Sigmoid colon (tissue), 7 donors: ENCODE measurements around the gene PPEF2. TPM values are rescaled to one million over a fixed set of nuclear protein-coding genes. Genes with fewer than 3 reads are reported as not detected.
A peak's percentile ranks its signal among the peaks of the same experiment; 100 is the strongest.

Experiments
- DNase-seq: peaks from one replicate; pipeline ENCODE4 v3.0.0-alpha.2; 2019
- H3K27ac ChIP-seq, 4 donors: fragments of 200-600 bp; sonication (generic); one replicate each; pipeline ENCODE4 v1.5.1; 2016 to 2019; ENCODE audit warnings: mild to moderate bottlenecking in 1 of 4
- H3K27me3 ChIP-seq, 3 donors: fragments of 200-600 bp; sonication (generic); one replicate each; pipeline ENCODE4 v1.5.1; 2019; ENCODE audit warnings: mild to moderate bottlenecking in 1 of 3
- H3K36me3 ChIP-seq, 4 donors: fragments of 200-600 bp; sonication (generic); one replicate each; pipeline ENCODE4 v1.5.1; 2016 to 2019
- H3K4me1 ChIP-seq, 4 donors: fragments of 200-600 bp; sonication (generic); one replicate each; pipeline ENCODE4 v1.5.1; 2017 to 2019
- H3K4me3 ChIP-seq, 4 donors: fragments of 200-600 bp; sonication (generic); one replicate each; pipeline ENCODE4 v1.5.1; 2017 to 2019; ENCODE audit warnings: mild to moderate bottlenecking in 2 of 4, moderate library complexity in 1 of 4
- H3K9me3 ChIP-seq, 4 donors: fragments of 200-600 bp in 3 of 4; sonication (generic) in 3 of 4; one replicate each; pipeline versions ENCODE4 v1.5.1 to v1.6.1; 2013 to 2019
- CTCF ChIP-seq, 4 experiments: fragments of 450-650 bp in 3 of 4; fragments of 200-600 bp in 1 of 4; IDR thresholded peaks; one replicate each; pipeline ENCODE4 v1.5.1; 2016 to 2019; ENCODE audit warnings: antibody characterized with exemption in 4 of 4, mild to moderate bottlenecking in 3 of 4, moderate library complexity in 2 of 4
- EP300 ChIP-seq, 4 donors: sonication (generic); formaldehyde crosslinking; IDR thresholded peaks; one replicate each; pipeline ENCODE4 v1.6.1; 2017; ENCODE audit warnings: antibody characterized with exemption in 4 of 4
- POLR2A ChIP-seq, 2 donors: fragments of 450-650 bp; IDR thresholded peaks; one replicate each; pipeline ENCODE4 v1.6.1; 2016; ENCODE audit warnings: antibody characterized with exemption in 2 of 2, mild to moderate bottlenecking in 2 of 2, moderate library complexity in 2 of 2
- POLR2AphosphoS5 ChIP-seq, 4 donors: sonication (generic); formaldehyde crosslinking; IDR thresholded peaks; one replicate each; pipeline ENCODE4 v1.6.1; 2017; ENCODE audit warnings: antibody characterized with exemption in 4 of 4
- WGBS, 2 donors: extraction: QIAGEN DNeasy Blood & Tissue Kit; methylation state at CpG; one replicate each; pipeline ENCODE4 v1.1.7; 2013; 5-methylcytosine and 5-hydroxymethylcytosine counted together
- intact Hi-C: fragments of 100-400 bp; cut with DNase I; formaldehyde crosslinking; loops from one replicate; pipeline ENCODE4 v1.15.1; 2023
- polyA plus RNA-seq, 3 donors: library from polyadenylated mRNA; stranded (reverse); fragments of 200-250 nt; gene quantifications; one replicate each; pipeline ENCODE4 v1.2.3, GENCODE V29; 2013
- total RNA-seq, 4 donors: library from RNA; depleted of rRNA; stranded (reverse); fragments of >200 nt; gene quantifications; one replicate each; pipeline ENCODE4 v1.1.0, GENCODE V29; 2016
- donor health status: healthy with polysubstance abuse.
- donor health status: Bipolar disorder and iron deficiency.
- donor health status: healthy.

PPEF2 gene
- total and polyA plus RNA-seq, 7 donors: 0.03 to 0.33 (median 0.28) TPM; not detected in 4

DNA sequence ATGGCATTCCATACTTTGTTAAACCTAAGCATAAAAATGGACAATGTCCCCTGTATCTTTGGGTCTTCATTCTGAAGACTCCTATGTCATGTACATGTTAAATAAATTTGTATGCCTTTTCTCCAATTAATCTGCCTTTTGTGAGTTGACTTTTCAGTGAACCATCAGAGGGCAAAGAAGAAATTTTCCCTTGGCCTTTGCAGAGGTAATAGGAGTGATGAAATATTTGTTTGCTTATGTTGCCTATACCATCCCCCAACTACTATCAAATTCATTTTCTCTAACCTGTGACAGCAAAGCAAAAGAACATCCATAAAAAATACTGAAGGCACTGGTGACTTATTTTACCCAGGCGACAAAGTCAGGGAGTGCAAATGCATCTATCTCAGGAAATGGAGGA is 20.3 kb upstream of the PPEF2 start:
- intact Hi-C loops: no loop called here
- H3K36me3 ChIP-seq: peaks cover 0 to 14% (median 4%) of the 10 kb centered on the region in 4 donors

GRCh38 chr4:75921910-75922309 is 19.7 kb upstream of the PPEF2 start:
- H3K27me3 ChIP-seq: no peaks in the 10 kb centered on the region
- H3K4me3 ChIP-seq: no peak overlapping the region
- 30 to 81% methylated on average over 2 of the region's 2 CpGs for WGBS, 2 donors
- no peaks in the 10 kb centered on the region for H3K9me3 ChIP-seq
- TF ChIP-seq POLR2AphosphoS5 (IDR thresholded peaks at IDR 0.05): no peak
- TF ChIP-seq POLR2A (IDR thresholded peaks at IDR 0.05): no peak
- no peak for TF ChIP-seq CTCF (IDR thresholded peaks at IDR 0.05)
- TF ChIP-seq EP300 (IDR thresholded peaks at IDR 0.05): no peak
- no peaks in the 10 kb centered on the region for H3K4me1 ChIP-seq
- peaks cover 0 to 14% (median 4%) of the 10 kb centered on the region in 4 donors for H3K36me3 ChIP-seq
- DNase-seq: no peak
- intact Hi-C loops: no loop called here
- no peak overlapping the region for H3K27ac ChIP-seq

More for the DNA sequence above, 20.3 kb upstream of the PPEF2 start:
- 80 to 85% methylated on average over 1 of the region's 1 CpG for WGBS, 2 donors
- TF ChIP-seq POLR2A (IDR thresholded peaks at IDR 0.05) (no peak), CTCF (IDR thresholded peaks at IDR 0.05) (no peak)
- H3K4me1 ChIP-seq: no peaks in the 10 kb centered on the region
- H3K4me3 ChIP-seq: no peak overlapping the region
- no peak for DNase-seq
- no peaks in the 10 kb centered on the region for H3K9me3 ChIP-seq
- no peaks in the 10 kb centered on the region for H3K27me3 ChIP-seq
- no peak overlapping the region for H3K27ac ChIP-seq

GRCh38 chr4:75920327-75920726 is 18.1 kb upstream of the PPEF2 start:
- no peaks in the 10 kb centered on the region for H3K9me3 ChIP-seq
- TF ChIP-seq POLR2AphosphoS5 (IDR thresholded peaks at IDR 0.05): no peak
- no peak for TF ChIP-seq POLR2A (IDR thresholded peaks at IDR 0.05)
- no peak for TF ChIP-seq CTCF (IDR thresholded peaks at IDR 0.05)
- TF ChIP-seq EP300 (IDR thresholded peaks at IDR 0.05): no peak
- H3K27me3 ChIP-seq: no peaks in the 10 kb centered on the region
- H3K4me1 ChIP-seq: peaks cover 0 to 11% (median 4%) of the 10 kb centered on the region in 4 donors
- no peak overlapping the region for H3K27ac ChIP-seq
- intact Hi-C loops: no loop called here
- H3K36me3 ChIP-seq: peaks cover 0 to 14% (median 4%) of the 10 kb centered on the region in 4 donors
- no peak for DNase-seq
- H3K4me3 ChIP-seq: no peak overlapping the region
- WGBS, 2 donors: 41 to 81% methylated on average over 4 of the region's 4 CpGs

GRCh38 chr4:75919920-75920319 is 17.7 kb upstream of the PPEF2 start:
- no peak for DNase-seq
- intact Hi-C loops: no loop called here
- Histone ChIP-seq H3K27me3 (no peaks in the 10 kb centered on the region), H3K4me3 (no peak overlapping the region), H3K27ac (no peak overlapping the region), H3K9me3 (no peaks in the 10 kb centered on the region), H3K36me3 (peaks cover 0 to 14% (median 4%) of the 10 kb centered on the region in 4 donors), H3K4me1 (peaks cover 0 to 12% (median 4%) of the 10 kb centered on the region in 4 donors)
- 14 to 51% methylated on average over 3 of the region's 3 CpGs for WGBS, 2 donors
- TF ChIP-seq CTCF (IDR thresholded peaks at IDR 0.05) (no peak), POLR2AphosphoS5 (IDR thresholded peaks at IDR 0.05) (no peak), POLR2A (IDR thresholded peaks at IDR 0.05) (no peak), EP300 (IDR thresholded peaks at IDR 0.05) (no peak)

DNA sequence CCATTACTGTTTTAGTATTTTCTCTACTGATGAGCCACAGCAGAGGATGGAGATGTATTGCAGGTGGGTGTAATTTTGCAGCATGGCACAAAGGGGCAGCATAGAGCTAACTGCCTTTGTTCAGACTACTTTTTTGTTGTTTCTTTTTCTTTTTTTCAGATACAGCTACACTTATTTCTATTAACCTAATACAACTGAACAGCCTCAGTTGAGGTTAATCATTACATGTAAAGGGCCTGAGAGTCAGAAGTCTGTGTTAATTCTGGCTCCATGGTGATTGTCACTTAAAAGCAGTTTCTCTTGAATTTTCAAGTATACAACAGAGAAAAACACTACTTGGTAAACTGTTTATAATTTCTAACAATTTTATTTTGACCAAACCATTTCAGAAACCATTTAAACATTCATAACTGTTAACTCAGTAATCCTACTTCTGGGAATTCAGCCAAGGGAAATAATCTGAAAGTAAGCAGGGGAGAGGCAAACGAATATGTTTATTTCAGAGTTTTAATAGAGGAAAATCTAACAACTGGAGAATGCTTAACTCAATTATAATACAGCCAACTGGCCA is 13.9 kb upstream of the PPEF2 start:
- peaks cover 0 to 12% (median 4%) of the 10 kb centered on the region in 4 donors for H3K4me1 ChIP-seq
- WGBS, 2 donors: 13 to 37% methylated on average over 1 of the region's 1 CpG
- no peaks in the 10 kb centered on the region for H3K9me3 ChIP-seq
- DNase-seq: no peak
- H3K27me3 ChIP-seq: no peaks in the 10 kb centered on the region
- H3K4me3 ChIP-seq: no peak overlapping the region
- TF ChIP-seq POLR2A (IDR thresholded peaks at IDR 0.05) (no peak), CTCF (IDR thresholded peaks at IDR 0.05) (peak; percentile 32 to 81 (median 76)), EP300 (IDR thresholded peaks at IDR 0.05) (no peak), POLR2AphosphoS5 (IDR thresholded peaks at IDR 0.05) (no peak)
- intact Hi-C loops: loop anchor here (2.0 kb wide), 1 partner anchor 25 kb away; the partner anchor contains the start of gene NAAA
- peaks cover 0 to 14% (median 0%) of the 10 kb centered on the region in 4 donors for H3K36me3 ChIP-seq
- H3K27ac ChIP-seq: peak overlapping the region; percentile 27 to 58 (median 52)
